ENCODE results near the gene OR5K3.

DNA sequence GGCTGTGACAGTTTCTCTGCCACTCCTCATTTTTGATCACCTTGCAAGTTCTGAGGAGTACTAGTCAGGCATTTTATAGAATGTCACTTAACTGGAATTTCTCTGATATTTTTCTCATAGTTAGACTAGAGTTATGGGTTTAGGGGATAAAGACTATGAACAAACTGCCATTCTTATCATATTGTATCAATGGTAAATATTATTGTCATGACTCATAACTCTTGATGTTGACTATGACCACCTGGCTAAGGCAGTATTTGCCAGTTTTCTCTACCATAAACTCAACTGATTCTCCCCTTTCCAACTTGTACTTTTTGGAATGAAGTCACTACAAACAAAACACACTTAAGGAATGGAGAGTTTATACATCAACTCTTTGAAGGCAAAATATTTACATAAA is 49.8 kb downstream of the OR5K3 start:
- TF ChIP-seq, protein P1, sequence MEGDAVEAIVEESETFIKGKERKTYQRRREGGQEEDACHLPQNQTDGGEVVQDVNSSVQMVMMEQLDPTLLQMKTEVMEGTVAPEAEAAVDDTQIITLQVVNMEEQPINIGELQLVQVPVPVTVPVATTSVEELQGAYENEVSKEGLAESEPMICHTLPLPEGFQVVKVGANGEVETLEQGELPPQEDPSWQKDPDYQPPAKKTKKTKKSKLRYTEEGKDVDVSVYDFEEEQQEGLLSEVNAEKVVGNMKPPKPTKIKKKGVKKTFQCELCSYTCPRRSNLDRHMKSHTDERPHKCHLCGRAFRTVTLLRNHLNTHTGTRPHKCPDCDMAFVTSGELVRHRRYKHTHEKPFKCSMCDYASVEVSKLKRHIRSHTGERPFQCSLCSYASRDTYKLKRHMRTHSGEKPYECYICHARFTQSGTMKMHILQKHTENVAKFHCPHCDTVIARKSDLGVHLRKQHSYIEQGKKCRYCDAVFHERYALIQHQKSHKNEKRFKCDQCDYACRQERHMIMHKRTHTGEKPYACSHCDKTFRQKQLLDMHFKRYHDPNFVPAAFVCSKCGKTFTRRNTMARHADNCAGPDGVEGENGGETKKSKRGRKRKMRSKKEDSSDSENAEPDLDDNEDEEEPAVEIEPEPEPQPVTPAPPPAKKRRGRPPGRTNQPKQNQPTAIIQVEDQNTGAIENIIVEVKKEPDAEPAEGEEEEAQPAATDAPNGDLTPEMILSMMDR (IDR thresholded peaks at IDR 0.05), result no peak
- TF ChIP-seq POLR2A (IDR thresholded peaks at IDR 0.05), result no peak
